NCI-H1417 (cell line): ENCODE data around the gene PDGFB.

Experiments used
- DNase-seq, 3 experiments: peaks; one replicate each; lab custom pipeline; 2025; lab: John Stamatoyannopoulos, UW

Gene PDGFB

DNA sequence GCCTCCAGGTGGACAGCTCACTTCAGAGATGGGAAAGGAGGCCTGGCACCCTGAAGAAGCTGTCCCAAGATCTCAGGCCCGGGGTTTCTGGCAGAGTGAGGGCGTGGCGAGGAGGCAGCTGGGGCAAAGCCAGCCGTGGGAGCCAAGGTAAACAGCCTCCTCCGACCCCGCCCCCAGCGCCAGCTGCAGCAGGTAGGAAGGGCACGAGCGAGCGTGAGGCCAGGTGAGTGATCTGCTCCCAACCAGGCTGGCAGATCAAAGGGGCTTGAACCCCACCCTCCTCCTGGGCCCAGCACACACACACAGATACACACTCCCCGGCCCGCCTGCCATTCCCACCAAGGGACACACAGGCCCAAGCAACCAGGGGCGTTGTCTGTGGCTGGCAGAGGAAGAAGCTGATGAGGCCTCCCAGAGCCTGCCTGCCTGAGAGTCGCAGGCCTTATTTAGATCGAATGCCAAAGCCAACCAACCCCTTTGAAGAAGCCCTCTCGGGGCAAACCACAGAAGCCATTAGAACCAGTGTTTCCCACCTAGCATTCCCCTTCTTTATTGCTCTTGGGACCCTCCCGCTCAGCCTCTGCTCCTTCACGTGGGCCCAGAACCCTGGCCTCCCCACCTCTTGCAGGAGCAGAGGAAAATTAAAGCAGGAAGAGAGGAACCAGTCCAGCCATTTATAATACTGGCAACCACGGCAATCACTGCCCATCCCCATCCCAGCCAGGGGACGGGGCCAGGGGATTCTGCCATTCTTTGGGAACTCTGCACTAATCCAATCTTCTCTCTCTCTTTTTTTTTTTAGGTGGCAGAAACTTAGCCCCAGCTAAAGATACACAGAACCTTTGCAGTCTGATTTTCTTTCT lies 5.0 kb downstream of the PDGFB start:
- peak; percentile 17 to 70 (median 64) for DNase-seq

DNA sequence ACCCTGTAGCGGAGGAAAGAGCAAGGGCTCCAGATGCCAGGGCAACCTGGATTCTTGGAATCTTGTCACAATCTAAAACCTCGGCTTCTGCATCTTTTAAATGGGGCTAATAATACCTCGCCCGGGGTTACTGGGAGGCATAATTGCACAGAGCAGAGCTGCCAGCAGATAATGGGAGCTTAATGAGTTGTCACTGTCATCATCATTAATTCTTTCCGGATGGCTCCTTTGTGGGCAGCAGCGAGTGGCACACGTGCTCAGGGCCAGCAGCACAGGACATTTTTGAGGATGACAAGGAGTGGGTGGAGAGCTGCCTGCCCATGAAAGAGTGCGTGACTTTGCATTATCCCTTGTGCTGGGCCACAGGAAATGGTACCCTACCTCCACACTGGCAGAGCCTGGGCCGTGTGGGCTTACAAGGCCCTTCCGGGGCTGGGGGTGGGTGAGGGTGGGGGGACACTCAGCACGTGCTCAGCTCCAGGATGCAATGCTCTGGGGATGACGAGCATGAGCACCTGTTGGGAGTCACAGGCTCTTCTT lies 5.7 kb downstream of the PDGFB start:
- peak in 2 of 3 experiments; percentile 72 to 73 for DNase-seq

DNA sequence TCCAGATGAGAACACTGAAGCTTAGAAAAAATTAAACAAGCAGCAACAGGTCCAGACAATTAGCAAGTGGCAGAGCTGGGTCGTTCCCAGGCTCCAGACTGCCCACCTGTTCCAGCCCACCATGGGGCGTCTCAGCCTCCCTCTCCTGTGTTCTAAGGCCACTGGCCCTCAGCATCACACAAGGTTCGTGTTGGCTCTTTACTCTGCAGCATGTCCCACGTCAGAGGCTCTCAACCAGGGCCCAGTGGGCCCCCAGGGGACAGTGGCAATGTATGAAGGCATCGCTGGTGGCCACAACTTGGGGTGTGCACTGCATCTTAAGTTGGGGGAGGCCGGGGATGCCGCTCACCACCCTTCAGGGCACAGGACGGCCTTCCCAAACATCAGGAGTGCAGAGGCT lies 6.2 kb downstream of the PDGFB start:
- DNase-seq: peak in 1 of 3 experiments; percentile 28

DNA sequence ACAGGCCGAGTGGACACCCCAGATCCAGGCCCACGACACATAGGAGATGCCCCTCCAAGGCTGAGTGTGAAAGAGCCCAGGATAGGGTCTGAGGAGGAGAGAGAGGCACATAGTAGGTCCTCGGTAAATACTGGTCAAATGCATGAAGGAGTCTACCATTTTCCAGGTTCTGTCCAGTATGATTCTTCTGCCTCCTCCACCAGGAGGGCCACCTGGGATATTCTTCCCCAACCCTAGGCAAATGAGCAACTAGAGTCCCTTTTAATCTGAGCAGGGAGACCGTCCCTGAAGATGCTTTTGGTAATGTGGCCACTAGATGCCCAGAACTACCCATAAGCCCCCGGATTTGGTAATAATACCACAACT lies 6.7 kb downstream of the PDGFB start:
- no peak for DNase-seq

DNA sequence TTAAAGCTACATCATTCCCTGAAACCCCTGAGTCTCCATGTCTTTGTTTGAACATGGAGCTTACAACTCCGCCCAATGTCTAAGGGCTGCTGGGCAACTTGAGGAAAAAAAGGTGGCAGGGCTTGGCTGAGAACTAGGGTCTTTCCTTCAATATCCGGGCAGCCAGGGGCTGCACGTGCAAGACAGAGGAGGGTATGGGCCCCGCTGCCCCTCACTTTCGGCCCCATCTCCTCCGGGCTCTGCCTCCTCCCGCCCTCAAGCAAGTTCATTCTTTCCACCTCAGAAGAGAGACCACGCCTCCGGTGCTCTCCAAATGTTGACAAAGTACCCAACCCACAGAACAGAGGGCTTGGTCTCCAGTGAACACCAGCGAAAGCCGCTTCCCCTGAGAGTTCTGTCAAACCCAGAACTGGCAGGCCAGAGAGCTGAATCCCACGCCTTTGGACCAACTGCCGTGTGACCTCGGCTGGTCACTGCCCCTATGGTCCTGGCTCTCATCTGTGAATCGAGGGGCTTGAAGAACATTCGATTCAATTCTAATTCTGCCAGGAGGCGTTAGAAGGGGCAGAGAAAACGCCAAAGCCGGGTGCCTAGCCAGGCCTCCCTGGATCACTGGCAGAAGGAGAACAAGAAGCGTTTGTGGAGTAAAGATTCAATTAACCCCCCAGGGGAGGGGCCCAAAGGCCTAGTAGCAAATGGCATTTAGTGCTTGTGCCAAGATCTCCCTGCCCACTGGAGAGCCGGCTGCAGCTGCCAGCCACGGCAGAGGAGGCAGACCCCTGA lies 7.3 kb downstream of the PDGFB start:
- peak in 2 of 3 experiments; percentile 1 to 11 for DNase-seq

DNA sequence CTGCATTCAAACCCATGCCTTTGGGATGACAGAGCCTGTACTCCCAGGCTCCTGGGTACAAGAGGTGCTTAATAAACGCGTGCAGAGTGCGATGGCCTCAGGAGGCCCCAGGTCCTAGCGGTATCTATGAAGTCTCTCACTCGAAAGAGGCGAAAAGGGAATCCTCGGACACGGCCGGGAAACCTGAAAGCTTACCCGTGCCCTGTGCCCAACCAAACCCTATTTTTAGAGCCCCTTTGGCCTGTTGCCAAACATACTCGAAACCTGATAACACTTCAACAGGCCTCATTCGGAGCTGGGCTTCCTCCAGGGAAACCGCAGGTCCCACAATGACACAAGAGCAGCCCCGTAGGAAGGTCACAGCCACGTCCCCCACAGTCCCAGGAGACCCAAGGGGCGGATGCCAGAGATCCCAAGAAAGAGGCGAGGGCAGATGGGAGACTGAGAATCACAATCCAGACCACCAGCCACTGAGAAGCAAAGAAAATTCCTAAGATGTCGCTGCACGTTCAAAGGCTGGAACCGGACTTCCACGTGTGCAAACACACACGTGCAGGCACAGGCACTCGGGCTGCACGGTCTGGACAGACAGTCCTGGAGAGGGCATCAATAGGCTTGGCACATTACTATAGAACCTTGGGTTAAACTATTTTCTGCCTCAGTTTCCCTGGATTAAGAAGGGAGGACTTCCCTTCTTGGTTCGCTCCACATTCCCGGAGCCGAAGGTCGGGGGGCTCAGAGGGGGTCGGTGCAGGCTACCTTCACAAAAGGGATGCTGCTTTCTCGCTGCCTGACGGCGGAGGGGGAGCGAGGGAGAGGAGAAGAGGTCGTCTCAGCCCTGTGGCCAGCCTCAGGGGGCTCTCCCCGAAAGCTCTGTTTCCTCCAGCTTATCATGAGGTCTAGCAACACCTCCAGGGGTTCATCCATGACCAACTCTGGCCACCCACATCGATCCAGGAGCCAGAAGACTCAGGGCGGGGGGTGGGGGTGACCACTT lies 8.2 kb downstream of the PDGFB start:
- DNase-seq: peak; percentile 27 to 84 (median 79)

DNA sequence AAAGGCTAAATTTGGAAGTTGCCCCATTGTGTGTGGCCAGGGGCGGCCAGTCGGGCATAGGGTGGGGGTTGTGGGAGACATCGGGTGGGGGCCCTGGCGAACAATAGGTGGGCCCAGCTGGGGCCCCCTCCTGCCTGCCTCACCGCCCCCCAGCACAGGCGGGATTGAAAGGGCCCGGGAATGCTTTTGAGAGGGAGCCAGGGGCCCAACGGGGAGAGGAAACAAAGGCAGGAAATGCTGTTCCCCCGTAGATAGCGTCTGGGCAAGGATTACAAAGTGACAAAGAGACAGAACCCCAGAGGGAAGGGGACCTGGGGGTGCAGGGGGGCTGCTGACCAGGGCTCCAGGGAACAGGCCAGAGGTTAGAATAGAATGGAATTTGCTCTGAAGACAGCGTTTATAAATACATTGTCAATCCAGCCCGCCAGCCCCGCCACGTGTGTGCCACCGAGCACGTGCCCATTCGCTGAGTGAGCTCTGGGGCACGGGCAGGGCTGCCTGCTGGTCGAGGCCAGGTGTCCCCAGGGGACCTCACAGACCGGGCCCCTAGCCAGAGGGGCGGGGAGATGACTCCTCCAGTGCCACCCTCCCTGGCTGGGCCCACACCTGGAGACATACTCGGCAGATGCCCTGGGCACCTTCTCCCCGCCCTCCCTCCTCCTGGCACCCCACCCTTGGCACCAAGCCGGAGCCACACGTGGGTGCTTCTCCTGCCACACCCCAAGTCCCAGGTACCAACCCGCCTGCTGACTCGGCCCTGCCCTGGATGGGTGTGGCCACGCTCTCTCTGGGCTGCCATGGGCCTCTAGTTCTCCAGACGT lies 9.7 kb downstream of the PDGFB start:
- peak in 2 of 3 experiments; percentile 27 to 29 for DNase-seq

DNA sequence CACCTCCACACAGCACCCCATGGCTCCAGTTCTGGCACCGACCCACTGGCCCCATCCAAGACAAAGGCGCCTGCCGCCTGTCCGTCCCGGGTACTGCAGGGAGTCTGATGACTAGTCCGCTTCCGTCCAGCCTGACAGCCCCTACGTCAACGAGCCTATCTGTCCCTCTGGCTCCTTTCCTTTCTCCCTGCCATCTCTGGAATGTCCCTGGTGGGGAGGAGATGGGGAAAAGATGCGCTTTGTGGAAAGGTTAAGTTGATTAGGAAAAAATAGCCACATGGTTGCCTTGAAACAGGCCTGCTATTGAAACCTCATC lies 10.4 kb downstream of the PDGFB start:
- DNase-seq: no peak

DNA sequence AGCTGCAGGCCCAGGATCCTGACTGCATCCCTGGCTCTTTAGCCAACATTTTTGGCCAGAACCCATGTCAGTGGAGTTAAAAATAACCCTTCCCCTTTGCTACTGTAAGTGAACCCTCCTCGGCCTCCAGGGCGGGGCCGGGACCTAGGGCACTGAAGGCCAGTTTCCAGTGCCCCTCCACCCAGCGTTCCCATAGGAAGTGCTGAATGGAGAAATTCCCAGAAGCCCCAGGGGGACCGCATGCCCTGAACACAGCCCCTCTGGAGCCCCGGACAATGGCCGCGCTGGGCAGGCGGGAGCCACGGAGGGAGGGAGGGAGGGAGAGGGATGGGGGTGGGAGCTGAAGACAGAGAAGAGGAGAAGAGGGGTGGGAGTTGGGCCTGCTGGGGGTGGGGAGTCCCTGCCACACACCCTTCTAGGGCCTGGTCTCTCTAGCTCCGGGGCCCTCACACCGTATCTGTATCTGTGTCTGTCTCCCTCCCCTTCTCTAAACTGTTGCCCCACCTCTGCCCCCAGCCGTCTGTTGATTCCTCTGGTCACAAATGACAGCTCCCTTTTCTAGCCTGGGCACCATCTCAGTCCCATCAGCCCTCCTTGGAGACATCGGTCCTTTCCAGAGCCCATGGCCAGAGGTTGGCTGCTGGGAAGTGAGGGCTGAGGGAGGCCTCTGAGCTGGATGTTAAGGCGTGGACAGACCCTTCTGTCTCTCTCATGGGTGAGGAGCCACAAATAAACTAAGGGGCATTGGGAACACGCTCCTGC lies 10.9 kb downstream of the PDGFB start:
- DNase-seq: no peak

DNA sequence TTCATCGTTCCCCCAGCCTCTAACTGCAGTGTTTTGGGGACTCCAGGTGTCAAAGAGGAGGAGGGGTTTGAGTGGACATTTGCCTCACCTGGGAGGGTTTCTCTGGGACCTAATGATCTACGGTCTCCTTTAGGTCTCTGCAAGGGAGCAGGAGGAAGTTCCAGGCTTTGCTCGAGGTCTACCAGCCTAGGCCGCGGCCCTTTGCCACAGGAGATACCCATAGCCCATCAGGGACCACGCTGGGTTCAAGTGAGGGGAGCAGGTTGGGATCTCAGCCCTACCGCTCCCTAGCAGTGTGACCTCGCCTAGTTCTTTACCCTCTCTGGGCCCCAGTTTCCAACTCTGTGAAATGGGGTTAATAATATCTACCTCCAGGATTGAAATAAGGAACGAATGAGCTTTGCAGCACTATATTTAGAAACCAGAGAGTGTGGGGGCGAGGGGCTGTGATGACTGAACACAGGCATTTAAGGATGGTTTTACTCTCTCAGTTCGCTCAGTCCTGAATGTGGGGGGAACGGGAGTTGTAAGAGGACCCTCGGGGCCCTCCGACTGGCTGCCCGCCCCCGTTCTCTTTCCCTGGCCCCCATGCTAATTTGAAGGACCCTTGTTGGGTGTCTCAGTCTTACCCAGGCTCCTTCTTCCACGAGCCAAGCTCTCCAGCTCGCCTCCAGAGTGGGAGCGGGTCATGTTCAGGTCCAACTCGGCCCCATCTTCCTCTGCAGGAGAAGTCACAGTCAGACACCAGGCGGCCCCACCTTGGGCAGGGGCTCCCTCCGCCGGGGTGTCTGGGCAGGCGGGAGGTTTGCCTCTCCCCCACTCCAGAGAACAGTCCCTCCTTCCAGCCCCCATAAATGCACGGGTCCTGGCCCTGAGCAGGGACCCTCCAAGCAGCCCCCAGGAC lies 11.7 kb downstream of the PDGFB start:
- DNase-seq: no peak

DNA sequence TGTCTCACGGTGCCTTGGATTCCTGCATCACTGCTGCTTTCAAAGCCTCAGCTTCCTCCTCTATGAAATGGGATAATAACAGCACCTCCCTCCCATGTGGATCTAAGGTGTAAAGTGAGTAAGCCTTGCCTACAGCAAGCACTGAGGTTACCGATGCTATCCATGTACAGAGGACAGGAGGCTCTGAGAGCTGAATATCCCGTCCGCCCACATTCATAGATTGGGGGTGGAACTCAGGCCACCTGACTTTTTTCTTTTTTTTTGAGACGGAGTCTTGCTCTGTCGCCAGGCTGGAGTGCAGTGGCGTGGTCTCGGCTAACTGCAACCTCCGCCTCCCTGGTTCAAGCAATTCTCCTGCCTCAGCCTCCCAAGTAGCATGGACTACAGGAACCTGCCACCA lies 12.5 kb downstream of the PDGFB start:
- no peak for DNase-seq

DNA sequence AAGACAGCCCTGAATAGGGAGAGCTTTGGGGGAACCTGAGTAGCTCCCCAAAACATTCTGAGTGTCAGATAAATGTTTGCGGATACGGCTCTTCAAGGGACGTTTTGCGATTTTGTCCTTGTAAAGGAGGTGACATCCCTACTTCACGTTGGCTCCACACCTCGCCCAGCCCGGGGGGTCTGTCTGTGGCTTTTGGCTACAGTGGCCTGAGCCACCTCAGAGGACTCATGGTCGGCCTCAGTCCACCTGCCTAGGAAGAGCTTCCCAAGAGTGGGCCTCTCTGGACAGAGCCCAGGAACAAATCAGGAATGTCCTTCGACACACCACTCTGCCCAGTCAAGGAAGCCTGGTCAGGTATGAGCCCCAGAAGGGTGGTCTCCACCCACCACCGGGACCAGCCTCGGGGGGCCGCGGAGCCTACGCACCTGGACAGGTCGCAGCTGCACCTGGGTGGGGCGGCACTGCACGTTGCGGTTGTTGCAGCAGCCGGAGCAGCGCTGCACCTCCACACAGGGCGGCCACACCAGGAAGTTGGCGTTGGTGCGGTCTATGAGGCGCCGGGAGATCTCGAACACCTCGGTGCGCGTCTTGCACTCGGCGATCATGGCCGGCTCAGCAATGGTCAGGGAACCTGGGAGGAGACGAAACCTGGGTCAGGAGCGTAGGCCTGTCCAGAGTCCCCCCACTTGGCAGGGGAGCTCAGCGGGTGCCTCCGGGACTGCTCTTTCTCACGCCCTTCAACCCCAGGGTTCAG lies 13.4 kb downstream of the PDGFB start:
- no peak for DNase-seq

DNA sequence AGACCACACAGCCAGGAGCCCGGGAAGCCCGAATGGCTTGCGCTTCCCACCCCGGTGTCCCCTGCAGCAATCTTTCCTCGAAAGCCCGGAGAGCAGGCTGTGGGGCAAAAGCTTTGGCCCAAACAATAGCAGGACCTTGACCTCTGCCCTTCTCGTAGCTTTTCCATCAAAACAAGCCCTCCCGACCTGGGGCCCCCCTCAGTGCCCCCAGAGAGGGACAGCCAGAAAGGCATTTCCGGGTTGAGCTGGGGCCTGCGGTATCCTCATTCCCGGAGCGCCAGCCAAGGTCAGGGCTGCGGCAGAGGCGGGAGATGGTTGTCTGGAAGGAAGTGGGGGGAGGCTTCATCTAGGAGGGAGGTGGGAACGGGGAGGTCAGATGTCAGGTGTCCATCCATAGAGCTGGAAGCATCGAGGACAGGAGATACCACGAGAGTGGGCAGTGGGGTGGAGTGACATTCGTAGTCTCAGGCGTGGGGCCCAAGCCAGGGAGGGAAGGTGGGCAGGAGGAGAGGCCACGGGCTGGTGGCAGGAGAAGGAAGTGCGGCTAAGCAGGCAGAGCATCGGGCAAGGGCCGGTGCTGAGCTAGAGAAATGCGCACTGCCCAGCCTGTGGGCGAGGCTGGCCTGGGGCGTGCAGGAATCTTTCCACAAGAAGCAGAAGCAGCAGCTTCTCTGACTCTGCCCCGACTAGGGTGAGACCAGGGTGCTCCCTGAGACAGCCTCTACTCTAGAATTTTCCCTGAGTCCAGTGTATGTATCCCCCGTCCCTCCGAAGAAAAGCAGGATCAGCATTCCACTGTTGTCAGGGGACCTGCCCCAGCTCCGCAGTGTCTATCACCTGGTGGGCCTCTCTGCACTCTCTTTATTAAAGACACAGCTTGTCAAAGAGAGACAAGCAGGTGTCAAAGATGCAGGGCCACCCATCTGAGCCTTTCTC lies 14.3 kb downstream of the PDGFB start:
- no peak for DNase-seq

DNA sequence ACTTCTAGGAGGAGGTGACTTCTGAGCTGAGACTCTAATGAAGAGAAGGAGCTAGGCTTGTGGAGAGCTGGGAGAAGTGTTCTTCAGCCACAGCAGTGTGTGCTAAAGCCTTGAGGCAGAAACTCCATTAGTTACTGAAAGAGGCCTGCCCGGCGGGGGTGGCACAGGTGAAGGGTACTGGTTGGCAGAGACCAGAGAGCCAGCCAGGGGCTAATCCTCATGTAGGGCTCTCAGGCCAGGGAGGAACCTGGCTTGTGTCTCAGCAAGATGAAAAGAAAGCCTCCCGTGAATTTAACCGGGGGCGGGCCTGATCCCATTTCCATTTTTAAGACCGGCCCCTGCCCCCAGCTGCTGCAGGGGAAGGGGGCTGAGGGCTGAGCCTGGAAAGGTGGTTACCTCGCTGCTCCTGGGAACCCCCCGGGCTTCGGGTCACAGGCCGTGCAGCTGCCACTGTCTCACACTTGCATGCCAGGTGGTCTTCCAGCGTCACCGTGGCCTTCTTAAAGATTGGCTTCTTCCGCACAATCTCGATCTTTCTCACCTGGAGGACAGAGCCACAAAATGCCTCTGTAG lies 15.0 kb downstream of the PDGFB start:
- no peak for DNase-seq

DNA sequence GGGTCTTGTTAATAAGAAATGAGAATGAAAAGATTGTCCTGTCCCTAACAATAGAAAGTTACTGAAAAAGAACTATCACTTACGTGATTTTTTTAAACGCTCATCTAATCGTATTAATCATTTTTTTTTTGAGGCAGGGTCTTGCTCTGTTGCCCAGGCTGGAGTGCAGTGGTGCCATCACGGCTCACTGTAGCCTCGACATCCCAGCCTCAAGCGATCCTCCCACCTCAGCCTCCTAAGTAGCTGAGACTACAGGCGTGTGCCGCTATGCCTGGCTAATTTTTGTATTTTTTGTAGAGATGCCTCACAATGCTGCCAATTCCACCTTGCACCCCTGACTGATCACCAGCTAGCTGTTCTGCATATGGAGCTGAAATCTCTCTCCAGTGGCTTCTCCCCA lies 15.7 kb downstream of the PDGFB start:
- DNase-seq: no peak

DNA sequence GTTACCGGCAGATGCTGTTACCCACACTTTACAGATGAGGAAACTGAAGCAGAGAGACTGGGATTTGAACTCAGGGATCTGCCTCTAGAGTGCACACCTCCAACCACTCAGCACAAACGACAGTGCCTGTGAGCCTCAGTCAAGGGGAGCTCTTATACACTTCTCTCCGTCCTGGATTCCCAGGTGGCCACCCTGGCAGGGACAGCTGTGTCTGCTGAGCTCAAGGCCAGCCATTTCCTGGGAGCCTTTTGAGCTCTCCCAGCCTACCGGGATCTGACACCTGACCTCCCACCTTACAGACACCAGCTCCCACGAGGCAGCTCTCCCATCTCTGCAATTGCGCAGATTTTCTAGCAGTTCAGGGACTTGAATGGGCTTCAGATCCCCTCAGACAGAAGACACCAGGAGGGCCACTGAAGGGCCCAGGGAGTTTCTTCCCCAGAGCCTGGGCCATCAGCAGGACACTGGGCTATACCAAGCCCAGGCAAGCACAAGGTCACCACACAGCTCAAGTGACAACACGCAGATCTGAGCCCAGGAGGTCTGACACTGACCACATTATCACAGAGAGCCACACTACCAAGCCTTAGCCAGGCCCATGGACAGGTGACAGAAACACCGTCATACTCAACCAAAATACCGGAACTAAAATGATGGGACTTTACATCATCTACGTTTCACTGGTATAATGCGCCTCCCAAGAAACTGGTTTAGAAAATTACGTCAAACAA lies 17.1 kb downstream of the PDGFB start:
- DNase-seq: no peak
